GM03348 (cell line): ENCODE data around the gene ZNF99.
"Not testable (repeated sequence)": the region's sequence is repeated elsewhere in the genome, so short reads cannot be mapped to it uniquely, and the experiment has no call there.

ENCODE experiments used
- DNase-seq: peaks from one replicate; pipeline ENCODE4 v3.0.0; 2012; ENCODE audit warnings: low spot score

The ZNF99 gene

GRCh38 chr19:22783651-22784410 lies at the start of gene ZNF99:
TSS of gene ZNF99 (minus strand) at chr19:22784151. CDS start at chr19:22784016, 135 bp downstream.
- no peak for DNase-seq

GRCh38 chr19:22832031-22832762 lies 48.2 kb upstream of the ZNF99 start, which contains the start of gene ZNF723:
TSS of gene ZNF723 (plus strand) at chr19:22832291. CDS start at chr19:22832380, 89 bp downstream.
- no peak for DNase-seq

GRCh38 chr19:22831211-22831610 lies 47.3 kb upstream of the ZNF99 start:
- no peak for DNase-seq

- DNase-seq, result no peak
These were observed 30.2 kb upstream of the ZNF99 start for GRCh38 chr19:22814124-22814523.

GRCh38 chr19:22807061-22807835 lies 23.3 kb upstream of the ZNF99 start:
- DNase-seq, result no peak

GRCh38 chr19:22806418-22806817 lies 22.5 kb upstream of the ZNF99 start:
- DNase-seq, result no peak

GRCh38 chr19:22797040-22797439 lies 13.1 kb upstream of the ZNF99 start:
- DNase-seq, result no peak

- DNase-seq, result not testable (repeated sequence)
These were observed 8.9 kb upstream of the ZNF99 start for GRCh38 chr19:22792863-22793262.

- DNase-seq, result no peak
These were observed 47.9 kb downstream of the ZNF99 start for GRCh38 chr19:22735911-22736645.

- no peak for DNase-seq
These were observed 50.3 kb downstream of the ZNF99 start for GRCh38 chr19:22733691-22734090.

- not testable (repeated sequence) for DNase-seq
These were observed 55.7 kb downstream of the ZNF99 start for GRCh38 chr19:22728214-22728613.

- DNase-seq, result not testable (repeated sequence)
These were observed 62.4 kb downstream of the ZNF99 start for GRCh38 chr19:22721533-22721932.

- no peak for DNase-seq
These were observed 75.0 kb downstream of the ZNF99 start for GRCh38 chr19:22708983-22709382.

GRCh38 chr19:22703096-22703495 lies 80.9 kb downstream of the ZNF99 start:
- not testable (repeated sequence) for DNase-seq

GRCh38 chr19:22702661-22703060 lies 81.3 kb downstream of the ZNF99 start:
- not testable (repeated sequence) for DNase-seq
